GM23338 (cell line): Measurements from ENCODE around the gene ZNF260. TPM values are rescaled to one million over a fixed set of nuclear protein-coding genes. Genes with fewer than 3 reads are reported as not detected.

ENCODE experiments used
- ATAC-seq: fragments of 200-7000 bp; cut with Tn5 transposase; 3 replicates; pipeline ENCODE4 v1.9.1; 2020
- DNase-seq: peaks from one replicate; pipeline ENCODE4 v3.0.0-alpha.2; 2015; ENCODE audit warnings: low spot score
- H2AFZ ChIP-seq: fragments of 200-600 bp; sonication (generic); 2 replicates; pipeline ENCODE4 v1.8.0; 2016; ENCODE audit warnings: antibody characterized with exemption, mild to moderate bottlenecking, moderate library complexity
- H3F3A ChIP-seq: fragments of 200-600 bp; sonication (generic); replicated peaks from 2 replicates; pipeline ENCODE4 v1.8.0; 2017; ENCODE audit warnings: antibody characterized with exemption, mixed run types, low read depth
- H3K27ac ChIP-seq: fragments of 200-600 bp; sonication (generic); 2 replicates; pipeline ENCODE4 v1.6.1; 2016; ENCODE audit warnings: low read depth
- H3K27me3 ChIP-seq: fragments of 200-600 bp; sonication (generic); 2 replicates; pipeline ENCODE4 v1.8.0; 2016; ENCODE audit warnings: mild to moderate bottlenecking, mixed run types, moderate library complexity; ENCODE audit not compliant: insufficient read depth
- H3K36me3 ChIP-seq: fragments of 200-600 bp; sonication (generic); 2 replicates; pipeline ENCODE4 v1.8.0; 2016; ENCODE audit warnings: mild to moderate bottlenecking; ENCODE audit not compliant: insufficient read depth
- H3K4me1 ChIP-seq: fragments of 200-600 bp; sonication (generic); 2 replicates; pipeline ENCODE4 v1.8.0; 2016; ENCODE audit warnings: mild to moderate bottlenecking, moderate library complexity; ENCODE audit not compliant: insufficient read depth
- H3K4me2 ChIP-seq: fragments of 200-600 bp; sonication (generic); 2 replicates; pipeline ENCODE4 v1.7.1; 2017; ENCODE audit warnings: mixed run types
- H3K4me3 ChIP-seq: fragments of 200-600 bp; sonication (generic); 2 replicates; pipeline ENCODE4 v1.6.1; 2016; ENCODE audit warnings: mixed run types
- H3K79me2 ChIP-seq: fragments of 200-600 bp; sonication (generic); replicated peaks from 2 replicates; pipeline ENCODE4 v1.8.0; 2017; ENCODE audit warnings: mild to moderate bottlenecking; ENCODE audit not compliant: insufficient read depth
- H3K9me2 ChIP-seq: fragments of 200-600 bp; sonication (generic); 2 replicates; pipeline ENCODE4 v1.8.0; 2017; ENCODE audit not compliant: insufficient read depth
- H4K20me1 ChIP-seq: fragments of 200-600 bp; sonication (generic); replicated peaks from 2 replicates; pipeline ENCODE4 v1.8.0; 2017; ENCODE audit warnings: mild to moderate bottlenecking; ENCODE audit not compliant: insufficient read depth
- H3K27ac Mint-ChIP-seq: 2 replicates; pipeline ENCODE4 v1.8.0; 2020; ENCODE audit warnings: inconsistent platforms, mild to moderate bottlenecking, moderate library complexity, mixed read lengths
- H3K27me3 Mint-ChIP-seq: 3 replicates; pipeline ENCODE4 v1.8.0; 2022; ENCODE audit warnings: low read depth, mild to moderate bottlenecking, moderate library complexity, mixed read lengths, inconsistent platforms; ENCODE audit not compliant: insufficient read depth, poor library complexity
- H3K36me3 Mint-ChIP-seq: 3 replicates; pipeline ENCODE4 v1.8.0; 2021; ENCODE audit warnings: low read depth, mild to moderate bottlenecking, inconsistent platforms, moderate library complexity, mixed read lengths
- H3K4me1 Mint-ChIP-seq: 3 replicates; pipeline ENCODE4 v1.8.0; 2020; ENCODE audit warnings: mild to moderate bottlenecking, inconsistent platforms, mixed read lengths
- H3K4me3 Mint-ChIP-seq: 3 replicates; pipeline ENCODE4 v1.8.0; 2021; ENCODE audit warnings: moderate library complexity, mild to moderate bottlenecking, inconsistent platforms, mixed read lengths
- H3K9me3 Mint-ChIP-seq: 3 replicates; pipeline ENCODE4 v1.8.0; 2020; ENCODE audit warnings: moderate library complexity, mild to moderate bottlenecking, inconsistent platforms, mixed read lengths
- CTCF ChIP-seq, 2 experiments: fragments of 200-600 bp in 1 of 2; sonication (generic) in 1 of 2; conservative IDR thresholded peaks; 2 replicates each; pipeline versions ENCODE4 v1.5.1 to v1.6.1; 2016 to 2017; ENCODE audit warnings: antibody characterized with exemption in 2 of 2, low read depth in 2 of 2, mild to moderate bottlenecking in 2 of 2, moderate library complexity in 1 of 2
- EZH2 ChIP-seq: fragments of 200-600 bp; sonication (generic); IDR thresholded peaks from one replicate; pipeline ENCODE4 v1.8.0; 2017; ENCODE audit warnings: antibody characterized with exemption, mild to moderate bottlenecking, low read depth; ENCODE audit not compliant: unreplicated experiment
- EZH2phosphoT487 ChIP-seq: fragments of 200-600 bp; sonication (generic); IDR thresholded peaks from one replicate; pipeline ENCODE4 v1.8.1; 2018; ENCODE audit warnings: antibody characterized with exemption; ENCODE audit not compliant: unreplicated experiment
- JUNB ChIP-seq: IDR thresholded peaks from one replicate; pipeline ENCODE4 v1.6.1; 2016; ENCODE audit warnings: antibody characterized with exemption; ENCODE audit not compliant: unreplicated experiment
- NANOG ChIP-seq: IDR thresholded peaks from 2 replicates; pipeline ENCODE4 v1.6.1; 2016; ENCODE audit warnings: antibody characterized with exemption, borderline replicate concordance
- POLR2AphosphoS5 ChIP-seq: IDR thresholded peaks from 2 replicates; pipeline ENCODE4 v1.6.1; 2016; ENCODE audit warnings: antibody characterized with exemption, low read depth
- REST ChIP-seq: IDR thresholded peaks from one replicate; pipeline ENCODE4 v1.6.1; 2018; ENCODE audit warnings: antibody characterized with exemption; ENCODE audit not compliant: unreplicated experiment
- STAT1 ChIP-seq: IDR thresholded peaks from one replicate; pipeline ENCODE4 v1.6.1; 2016; ENCODE audit warnings: antibody characterized with exemption; ENCODE audit not compliant: unreplicated experiment
- ZNF114 ChIP-seq: fragments of 250-450 bp; sonication (Bioruptor Pico); IDR thresholded peaks from 2 replicates; pipeline ENCODE4 v1.5.0; 2020; ENCODE audit warnings: mild to moderate bottlenecking, moderate library complexity
- ZNF331 ChIP-seq: fragments of 250-450 bp; sonication (Bioruptor Pico); IDR thresholded peaks from 2 replicates; pipeline ENCODE4 v1.5.0; 2020; ENCODE audit warnings: low read depth, mild to moderate bottlenecking, moderate library complexity
- polyA plus RNA-seq: library from polyadenylated mRNA; unstranded; fragments of >200 nt; fragmentation: Nextera tagmentation; extraction: Ambion mirVana; gene quantifications from 2 replicates; pipeline ENCODE4 v1.2.1, GENCODE V29; 2016
- total RNA-seq: library from RNA; depleted of rRNA; stranded (reverse); fragments of >200 nt; shearing (Covaris generic); gene quantifications from 2 replicates; pipeline ENCODE4 v1.2.3, GENCODE V29; 2014
- TF ChIP-seq, protein P1 (sequence below): fragments of 250-450 bp; sonication (Bioruptor Pico); IDR thresholded peaks from 2 replicates; pipeline ENCODE4 v1.5.0; 2020; ENCODE audit warnings: mild to moderate bottlenecking, moderate library complexity
- TF ChIP-seq, protein P2 (sequence below): IDR thresholded peaks from 2 replicates; pipeline ENCODE4 v1.6.1; 2016; ENCODE audit warnings: antibody characterized with exemption

ZNF260 gene
- total and polyA plus RNA-seq, 2 experiments from 2014 or later: 26.8 to 35.9 TPM

- Histone ChIP-seq H3K36me3 (0 out of 2 replicates have a peak, but pooled peaks cover 3% of the 10 kb centered on the region), H2AFZ (no peak overlapping the region), H3K27ac (no peak overlapping the region), H3K27me3 (no peaks in the 10 kb centered on the region), H3K9me2 (no peaks in the 10 kb centered on the region), H3K79me2 (no peaks in the 10 kb centered on the region), H3K4me1 (no peaks in the 10 kb centered on the region), H4K20me1 (no peaks in the 10 kb centered on the region), H3K4me2 (no peak overlapping the region), H3K4me3 (no peak overlapping the region), H3F3A (no peaks in the 10 kb centered on the region)
- ATAC-seq (no peak), DNase-seq (no peak)
- H3K36me3 Mint-ChIP-seq: peaks cover 24% of the 10 kb centered on the region
- no peak overlapping the region for H3K4me3 Mint-ChIP-seq
- no peaks in the 10 kb centered on the region for H3K4me1 Mint-ChIP-seq
- H3K27me3 Mint-ChIP-seq: peaks cover 4% of the 10 kb centered on the region
- H3K27ac Mint-ChIP-seq: no peak overlapping the region
- peaks cover 92% of the 10 kb centered on the region for H3K9me3 Mint-ChIP-seq
- TF ChIP-seq ZNF114 (CRISPR knock-in tag) (no peak), ZNF331 (no peak), JUNB (no peak), REST (no peak), NANOG (no peak), EZH2 (no peak), CTCF (conservative IDR thresholded peaks at IDR 0.05; ENCODE audit: low read depth in 2 of 2) (no peak), EZH2phosphoT487 (no peak), STAT1 (no peak), POLR2AphosphoS5 (no peak)
- TF ChIP-seq, protein P1, sequence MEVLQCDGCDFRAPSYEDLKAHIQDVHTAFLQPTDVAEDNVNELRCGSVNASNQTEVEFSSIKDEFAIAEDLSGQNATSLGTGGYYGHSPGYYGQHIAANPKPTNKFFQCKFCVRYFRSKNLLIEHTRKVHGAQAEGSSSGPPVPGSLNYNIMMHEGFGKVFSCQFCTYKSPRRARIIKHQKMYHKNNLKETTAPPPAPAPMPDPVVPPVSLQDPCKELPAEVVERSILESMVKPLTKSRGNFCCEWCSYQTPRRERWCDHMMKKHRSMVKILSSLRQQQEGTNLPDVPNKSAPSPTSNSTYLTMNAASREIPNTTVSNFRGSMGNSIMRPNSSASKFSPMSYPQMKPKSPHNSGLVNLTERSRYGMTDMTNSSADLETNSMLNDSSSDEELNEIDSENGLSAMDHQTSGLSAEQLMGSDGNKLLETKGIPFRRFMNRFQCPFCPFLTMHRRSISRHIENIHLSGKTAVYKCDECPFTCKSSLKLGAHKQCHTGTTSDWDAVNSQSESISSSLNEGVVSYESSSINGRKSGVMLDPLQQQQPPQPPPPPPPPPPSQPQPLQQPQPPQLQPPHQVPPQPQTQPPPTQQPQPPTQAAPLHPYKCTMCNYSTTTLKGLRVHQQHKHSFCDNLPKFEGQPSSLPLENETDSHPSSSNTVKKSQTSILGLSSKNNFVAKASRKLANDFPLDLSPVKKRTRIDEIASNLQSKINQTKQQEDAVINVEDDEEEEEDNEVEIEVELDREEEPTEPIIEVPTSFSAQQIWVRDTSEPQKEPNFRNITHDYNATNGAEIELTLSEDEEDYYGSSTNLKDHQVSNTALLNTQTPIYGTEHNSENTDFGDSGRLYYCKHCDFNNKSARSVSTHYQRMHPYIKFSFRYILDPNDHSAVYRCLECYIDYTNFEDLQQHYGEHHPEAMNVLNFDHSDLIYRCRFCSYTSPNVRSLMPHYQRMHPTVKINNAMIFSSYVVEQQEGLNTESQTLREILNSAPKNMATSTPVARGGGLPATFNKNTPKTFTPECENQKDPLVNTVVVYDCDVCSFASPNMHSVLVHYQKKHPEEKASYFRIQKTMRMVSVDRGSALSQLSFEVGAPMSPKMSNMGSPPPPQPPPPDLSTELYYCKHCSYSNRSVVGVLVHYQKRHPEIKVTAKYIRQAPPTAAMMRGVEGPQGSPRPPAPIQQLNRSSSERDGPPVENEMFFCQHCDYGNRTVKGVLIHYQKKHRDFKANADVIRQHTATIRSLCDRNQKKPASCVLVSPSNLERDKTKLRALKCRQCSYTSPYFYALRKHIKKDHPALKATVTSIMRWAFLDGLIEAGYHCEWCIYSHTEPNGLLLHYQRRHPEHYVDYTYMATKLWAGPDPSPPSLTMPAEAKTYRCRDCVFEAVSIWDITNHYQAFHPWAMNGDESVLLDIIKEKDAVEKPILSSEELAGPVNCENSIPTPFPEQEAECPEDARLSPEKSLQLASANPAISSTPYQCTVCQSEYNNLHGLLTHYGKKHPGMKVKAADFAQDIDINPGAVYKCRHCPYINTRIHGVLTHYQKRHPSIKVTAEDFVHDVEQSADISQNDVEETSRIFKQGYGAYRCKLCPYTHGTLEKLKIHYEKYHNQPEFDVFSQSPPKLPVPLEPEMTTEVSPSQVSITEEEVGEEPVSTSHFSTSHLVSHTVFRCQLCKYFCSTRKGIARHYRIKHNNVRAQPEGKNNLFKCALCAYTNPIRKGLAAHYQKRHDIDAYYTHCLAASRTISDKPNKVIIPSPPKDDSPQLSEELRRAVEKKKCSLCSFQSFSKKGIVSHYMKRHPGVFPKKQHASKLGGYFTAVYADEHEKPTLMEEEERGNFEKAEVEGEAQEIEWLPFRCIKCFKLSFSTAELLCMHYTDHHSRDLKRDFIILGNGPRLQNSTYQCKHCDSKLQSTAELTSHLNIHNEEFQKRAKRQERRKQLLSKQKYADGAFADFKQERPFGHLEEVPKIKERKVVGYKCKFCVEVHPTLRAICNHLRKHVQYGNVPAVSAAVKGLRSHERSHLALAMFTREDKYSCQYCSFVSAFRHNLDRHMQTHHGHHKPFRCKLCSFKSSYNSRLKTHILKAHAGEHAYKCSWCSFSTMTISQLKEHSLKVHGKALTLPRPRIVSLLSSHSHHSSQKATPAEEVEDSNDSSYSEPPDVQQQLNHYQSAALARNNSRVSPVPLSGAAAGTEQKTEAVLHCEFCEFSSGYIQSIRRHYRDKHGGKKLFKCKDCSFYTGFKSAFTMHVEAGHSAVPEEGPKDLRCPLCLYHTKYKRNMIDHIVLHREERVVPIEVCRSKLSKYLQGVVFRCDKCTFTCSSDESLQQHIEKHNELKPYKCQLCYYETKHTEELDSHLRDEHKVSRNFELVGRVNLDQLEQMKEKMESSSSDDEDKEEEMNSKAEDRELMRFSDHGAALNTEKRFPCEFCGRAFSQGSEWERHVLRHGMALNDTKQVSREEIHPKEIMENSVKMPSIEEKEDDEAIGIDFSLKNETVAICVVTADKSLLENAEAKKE (CRISPR knock-in tag): no peak
- TF ChIP-seq, protein P2, sequence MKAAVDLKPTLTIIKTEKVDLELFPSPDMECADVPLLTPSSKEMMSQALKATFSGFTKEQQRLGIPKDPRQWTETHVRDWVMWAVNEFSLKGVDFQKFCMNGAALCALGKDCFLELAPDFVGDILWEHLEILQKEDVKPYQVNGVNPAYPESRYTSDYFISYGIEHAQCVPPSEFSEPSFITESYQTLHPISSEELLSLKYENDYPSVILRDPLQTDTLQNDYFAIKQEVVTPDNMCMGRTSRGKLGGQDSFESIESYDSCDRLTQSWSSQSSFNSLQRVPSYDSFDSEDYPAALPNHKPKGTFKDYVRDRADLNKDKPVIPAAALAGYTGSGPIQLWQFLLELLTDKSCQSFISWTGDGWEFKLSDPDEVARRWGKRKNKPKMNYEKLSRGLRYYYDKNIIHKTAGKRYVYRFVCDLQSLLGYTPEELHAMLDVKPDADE: no peak
Measured at GRCh38 chr19:36501973-36502372, 26.1 kb downstream of the ZNF260 start.
